Nephron (organoid): ENCODE results near the gene SYP.
"Not testable (repeated sequence)": the region's sequence is repeated elsewhere in the genome, so short reads cannot be mapped to it uniquely, and the experiment has no call there.

Experiments used
- H3K27ac Mint-ChIP-seq, 3 experiments: 2 replicates each; pipeline ENCODE4 v1.8.0; 2020; ENCODE audit warnings: mixed read lengths in 3 of 3, mild to moderate bottlenecking in 2 of 3, moderate library complexity in 1 of 3
- H3K27me3 Mint-ChIP-seq: 2 replicates; pipeline ENCODE4 v1.8.0; 2021; ENCODE audit warnings: low read depth, mild to moderate bottlenecking, moderate library complexity, mixed read lengths
- H3K36me3 Mint-ChIP-seq: 2 replicates; pipeline ENCODE4 v1.8.0; 2020; ENCODE audit warnings: low read depth, mixed read lengths
- H3K4me1 Mint-ChIP-seq: 2 replicates; pipeline ENCODE4 v1.8.0; 2020; ENCODE audit warnings: mixed read lengths
- H3K4me3 Mint-ChIP-seq, 3 experiments: 2 replicates each; pipeline ENCODE4 v1.8.0; 2020; ENCODE audit warnings: mild to moderate bottlenecking in 3 of 3, mixed read lengths in 3 of 3, moderate library complexity in 2 of 3
- H3K9me3 Mint-ChIP-seq: 2 replicates; pipeline ENCODE4 v1.8.0; 2020; ENCODE audit warnings: mixed read lengths
- TF ChIP-seq, protein P1 (sequence below), 3 experiments: fragments of 200-600 bp; sonication (generic); IDR thresholded peaks; one replicate each; pipeline ENCODE4 v1.5.0; 2021; ENCODE audit warnings: antibody characterized with exemption in 3 of 3; ENCODE audit not compliant: unreplicated experiment in 3 of 3

SYP gene

DNA sequence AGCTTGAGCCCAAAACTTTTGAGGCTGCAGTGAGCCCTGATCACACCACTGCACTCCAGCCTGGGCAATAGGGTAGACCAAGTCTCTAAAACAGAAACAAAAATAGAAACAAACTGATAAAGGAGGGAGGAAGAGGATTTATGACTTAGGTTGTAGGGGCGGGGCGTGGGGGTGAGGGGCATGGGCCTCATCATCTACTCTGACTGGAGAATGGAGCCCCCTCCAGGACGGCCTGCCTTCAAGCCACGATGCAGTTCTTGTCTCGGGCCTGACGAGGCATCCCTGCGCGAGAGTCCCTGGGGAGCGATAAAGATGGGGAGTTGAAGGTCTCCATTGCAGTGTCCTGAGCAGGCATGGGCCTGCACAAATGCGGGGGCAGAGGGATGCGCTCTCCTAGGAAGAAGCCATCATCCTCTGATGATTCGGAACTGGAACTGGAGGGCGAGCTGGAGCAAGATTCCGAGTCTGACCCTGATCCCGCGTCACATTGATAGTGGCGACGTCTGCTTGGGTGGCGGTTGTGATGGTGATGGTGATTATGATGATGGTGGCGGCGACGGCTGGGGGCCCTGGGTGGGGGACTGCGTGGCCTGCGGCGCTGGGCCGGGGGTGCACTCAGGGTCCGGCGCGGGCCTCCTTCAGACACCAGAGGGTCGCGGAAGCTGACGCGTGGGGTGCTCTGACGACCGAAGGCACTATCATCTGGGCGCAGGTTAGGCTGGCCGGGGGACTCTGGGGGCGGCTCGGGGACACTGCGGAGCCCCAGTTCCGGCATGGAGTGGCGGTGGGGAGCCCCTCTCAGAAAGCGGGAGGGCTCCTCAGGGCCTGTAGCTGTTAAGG, 24.3 kb downstream of the SYP start:
- Mint-ChIP-seq H3K4me3 (no peak overlapping the region), H3K27ac (no peak overlapping the region)
- TF ChIP-seq, protein P1, sequence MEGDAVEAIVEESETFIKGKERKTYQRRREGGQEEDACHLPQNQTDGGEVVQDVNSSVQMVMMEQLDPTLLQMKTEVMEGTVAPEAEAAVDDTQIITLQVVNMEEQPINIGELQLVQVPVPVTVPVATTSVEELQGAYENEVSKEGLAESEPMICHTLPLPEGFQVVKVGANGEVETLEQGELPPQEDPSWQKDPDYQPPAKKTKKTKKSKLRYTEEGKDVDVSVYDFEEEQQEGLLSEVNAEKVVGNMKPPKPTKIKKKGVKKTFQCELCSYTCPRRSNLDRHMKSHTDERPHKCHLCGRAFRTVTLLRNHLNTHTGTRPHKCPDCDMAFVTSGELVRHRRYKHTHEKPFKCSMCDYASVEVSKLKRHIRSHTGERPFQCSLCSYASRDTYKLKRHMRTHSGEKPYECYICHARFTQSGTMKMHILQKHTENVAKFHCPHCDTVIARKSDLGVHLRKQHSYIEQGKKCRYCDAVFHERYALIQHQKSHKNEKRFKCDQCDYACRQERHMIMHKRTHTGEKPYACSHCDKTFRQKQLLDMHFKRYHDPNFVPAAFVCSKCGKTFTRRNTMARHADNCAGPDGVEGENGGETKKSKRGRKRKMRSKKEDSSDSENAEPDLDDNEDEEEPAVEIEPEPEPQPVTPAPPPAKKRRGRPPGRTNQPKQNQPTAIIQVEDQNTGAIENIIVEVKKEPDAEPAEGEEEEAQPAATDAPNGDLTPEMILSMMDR (IDR thresholded peaks at IDR 0.05; ENCODE audit: unreplicated experiment in 3 of 3), result no peak

DNA sequence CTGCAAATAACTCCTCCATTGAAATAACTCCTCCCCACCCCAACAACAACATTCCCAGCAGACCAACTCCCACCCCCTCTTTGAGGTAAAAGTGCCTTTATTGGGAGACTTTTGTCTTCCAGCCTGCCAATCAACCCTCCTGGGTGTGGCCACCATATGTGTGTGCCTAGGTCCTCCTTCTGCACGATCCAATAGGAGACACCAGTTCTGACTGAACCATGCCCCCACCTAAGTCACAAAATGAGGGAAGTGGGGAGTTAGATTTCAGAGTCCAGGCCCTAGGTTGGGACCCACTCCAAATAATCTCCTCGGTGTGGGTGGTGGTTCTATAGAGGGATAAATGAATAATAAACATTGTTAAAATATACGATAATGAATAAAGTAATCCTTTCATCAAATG, 25.3 kb downstream of the SYP start:
- H3K9me3 Mint-ChIP-seq, result peaks cover 21% of the 10 kb centered on the region
- TF ChIP-seq, protein P1 (IDR thresholded peaks at IDR 0.05; ENCODE audit: unreplicated experiment in 3 of 3), result no peak
- peak overlapping the region in 1 of 3 experiments; percentile 31 for H3K4me3 Mint-ChIP-seq
- no peak overlapping the region for H3K27ac Mint-ChIP-seq
- no peaks in the 10 kb centered on the region for H3K4me1 Mint-ChIP-seq
- peaks cover 22% of the 10 kb centered on the region for H3K36me3 Mint-ChIP-seq
- peaks cover 26% of the 10 kb centered on the region for H3K27me3 Mint-ChIP-seq

More for the DNA sequence above, 24.3 kb downstream of the SYP start:
- Mint-ChIP-seq H3K9me3 (peaks cover 26% of the 10 kb centered on the region), H3K4me1 (no peaks in the 10 kb centered on the region), H3K27me3 (peaks cover 22% of the 10 kb centered on the region), H3K36me3 (peaks cover 28% of the 10 kb centered on the region)

DNA sequence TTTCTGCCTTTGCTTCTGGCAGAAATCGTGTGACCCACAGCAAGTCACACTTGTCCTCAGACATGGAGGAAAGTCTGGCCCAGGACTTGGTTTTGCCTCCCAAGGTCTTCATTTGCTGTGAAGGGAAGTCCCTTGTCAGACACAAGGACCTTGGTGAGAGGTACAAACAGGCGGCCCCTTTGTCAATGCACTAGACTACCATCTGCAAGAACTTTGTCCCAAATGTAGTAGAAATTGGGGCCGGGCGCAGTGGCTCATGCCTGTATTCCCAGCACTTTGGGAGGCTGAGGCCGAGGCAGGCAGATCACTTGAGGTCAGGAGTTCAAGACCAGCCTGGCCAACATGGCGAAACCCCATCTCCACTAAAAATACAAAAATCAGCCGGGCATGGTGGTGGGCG, 26.4 kb downstream of the SYP start:
- H3K27ac Mint-ChIP-seq, H3K4me1 Mint-ChIP-seq: not testable (repeated sequence)
- Mint-ChIP-seq H3K9me3 (peaks cover 15% of the 10 kb centered on the region), H3K27me3 (peaks cover 26% of the 10 kb centered on the region), H3K4me3 (peak overlapping the region in 2 of 3 experiments; percentile 61 to 72), H3K36me3 (peaks cover 15% of the 10 kb centered on the region)

DNA sequence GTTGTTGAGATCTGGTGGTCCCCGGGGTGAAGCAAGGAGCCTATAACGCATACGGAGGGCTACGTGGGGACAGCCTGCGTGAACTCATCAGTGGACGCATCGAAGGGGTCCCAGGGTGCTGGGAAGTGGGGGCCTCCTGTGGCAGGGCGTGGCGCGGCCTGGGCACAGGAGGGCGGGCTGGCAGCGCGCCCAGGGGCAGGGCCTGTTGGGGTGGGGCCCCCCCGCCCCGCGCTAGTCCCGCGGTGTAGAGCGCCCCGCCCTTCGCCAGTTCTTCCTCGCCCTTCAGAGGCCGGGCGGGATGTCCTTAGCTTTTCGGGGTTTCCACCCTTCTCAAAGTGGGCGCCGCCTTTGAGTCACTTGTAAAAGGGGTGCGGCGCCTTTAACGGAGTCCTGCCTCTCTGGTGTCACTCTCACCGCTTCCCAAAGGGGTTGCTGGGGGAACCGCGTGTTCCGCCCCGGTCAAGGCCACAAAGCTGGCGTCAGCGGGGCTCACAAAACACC, 27.7 kb downstream of the SYP start:
- peaks cover 6% of the 10 kb centered on the region for H3K4me1 Mint-ChIP-seq
- peaks cover 15% of the 10 kb centered on the region for H3K9me3 Mint-ChIP-seq
- H3K36me3 Mint-ChIP-seq, result peaks cover 11% of the 10 kb centered on the region
- peak overlapping the region; percentile 70 to 82 (median 81) for H3K4me3 Mint-ChIP-seq
- no peak overlapping the region for H3K27ac Mint-ChIP-seq
- H3K27me3 Mint-ChIP-seq, result peaks cover 26% of the 10 kb centered on the region
- TF ChIP-seq, protein P1 (IDR thresholded peaks at IDR 0.05; ENCODE audit: unreplicated experiment in 3 of 3), result no peak

DNA sequence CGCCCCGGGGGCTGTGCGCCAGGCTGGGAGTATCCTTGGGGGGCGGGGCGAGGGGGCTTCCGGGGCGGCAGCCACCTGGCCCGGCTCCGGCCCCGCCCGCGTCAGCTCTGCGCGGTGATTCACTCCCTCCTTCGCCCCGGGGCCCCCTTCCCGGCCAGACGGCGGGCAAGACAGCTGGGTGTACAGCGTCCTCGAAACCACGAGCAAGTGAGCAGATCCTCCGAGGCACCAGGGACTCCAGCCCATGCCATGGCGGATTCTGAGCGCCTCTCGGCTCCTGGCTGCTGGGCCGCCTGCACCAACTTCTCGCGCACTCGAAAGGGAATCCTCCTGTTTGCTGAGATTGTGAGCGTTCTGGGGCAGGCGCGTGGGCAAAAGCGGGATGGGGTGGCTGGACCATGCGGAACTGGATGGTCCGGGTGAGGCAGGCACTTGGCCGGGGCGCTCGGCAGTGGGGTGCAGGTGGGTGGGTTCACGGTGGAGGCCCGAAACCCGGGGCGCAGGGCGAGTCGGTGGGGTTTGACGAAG, 28.2 kb downstream of the SYP start, which contains the start of gene PLP2:
TSS of gene PLP2 (plus strand) at position 147 of the 528 bp plus-strand sequence. CDS start at position 250, 103 bp downstream.
- peaks cover 10% of the 10 kb centered on the region for H3K36me3 Mint-ChIP-seq
- peak within 1 kb of the TSS in 1 of 3 experiments; percentile 28 for H3K27ac Mint-ChIP-seq
- H3K9me3 Mint-ChIP-seq, result peaks cover 15% of the 10 kb centered on the region
- peaks cover 9% of the 10 kb centered on the region for H3K4me1 Mint-ChIP-seq
- TF ChIP-seq, protein P1 (IDR thresholded peaks at IDR 0.05; ENCODE audit: unreplicated experiment in 3 of 3), result no peak
- H3K27me3 Mint-ChIP-seq, result peaks cover 26% of the 10 kb centered on the region
- H3K4me3 Mint-ChIP-seq, result peak within 1 kb of the TSS; percentile 70 to 82 (median 81)

DNA sequence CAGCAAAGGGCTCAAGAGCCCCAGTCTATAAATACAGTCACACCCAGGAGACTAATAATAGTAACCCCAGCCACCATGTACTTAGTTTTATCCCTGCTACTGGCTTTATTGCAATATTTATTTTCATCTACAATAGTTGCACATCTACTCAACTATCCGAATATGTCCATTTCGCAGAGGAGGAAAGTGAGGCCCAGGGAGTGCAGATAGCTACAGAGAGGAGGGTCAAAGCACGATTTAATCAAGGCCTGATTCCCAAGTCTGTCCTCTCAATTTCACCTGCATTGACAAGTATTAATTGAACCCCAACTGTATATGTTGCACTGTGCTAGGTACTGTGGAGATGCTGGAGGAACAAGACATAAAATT, 32.3 kb downstream of the SYP start:
- H3K4me3 Mint-ChIP-seq, result peak overlapping the region; percentile 52 to 63 (median 57)
- H3K27me3 Mint-ChIP-seq, result peaks cover 23% of the 10 kb centered on the region
- H3K27ac Mint-ChIP-seq, result peak overlapping the region; percentile 31 to 83 (median 73)
- no peaks in the 10 kb centered on the region for H3K36me3 Mint-ChIP-seq
- peaks cover 8% of the 10 kb centered on the region for H3K9me3 Mint-ChIP-seq
- TF ChIP-seq, protein P1 (IDR thresholded peaks at IDR 0.05; ENCODE audit: unreplicated experiment in 3 of 3), result no peak
- peaks cover 19% of the 10 kb centered on the region for H3K4me1 Mint-ChIP-seq
